ENCODE results near the gene ROCK1.

DNA sequence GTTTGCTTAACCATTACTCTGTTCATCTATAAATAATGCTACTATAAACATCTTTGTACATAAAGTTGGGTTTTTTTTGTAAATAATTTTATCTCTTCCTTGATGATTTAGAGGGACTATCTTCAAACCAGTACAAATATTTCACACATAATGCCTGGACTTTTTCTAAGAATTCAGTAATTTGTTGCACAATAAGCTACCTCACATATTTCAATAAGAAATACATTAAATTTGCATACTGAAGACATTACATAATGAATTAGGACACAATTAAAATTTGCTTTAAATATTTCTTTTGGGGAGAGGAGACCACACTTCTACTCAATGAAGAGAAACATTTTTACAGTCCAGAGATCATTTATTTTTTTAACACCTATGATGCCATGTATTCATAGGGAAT, 7.2 kb upstream of the ROCK1 start:
- no peak for TF ChIP-seq CTCF (IDR thresholded peaks at IDR 0.05; ENCODE audit: low read depth, low read length, missing input control)
- TF ChIP-seq, protein P1, sequence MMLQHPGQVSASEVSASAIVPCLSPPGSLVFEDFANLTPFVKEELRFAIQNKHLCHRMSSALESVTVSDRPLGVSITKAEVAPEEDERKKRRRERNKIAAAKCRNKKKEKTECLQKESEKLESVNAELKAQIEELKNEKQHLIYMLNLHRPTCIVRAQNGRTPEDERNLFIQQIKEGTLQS (IDR thresholded peaks at IDR 0.05), result no peak

Data from liver (tissue), 3 donors.